Measurements from ENCODE around the gene TMEM88.

DNA sequence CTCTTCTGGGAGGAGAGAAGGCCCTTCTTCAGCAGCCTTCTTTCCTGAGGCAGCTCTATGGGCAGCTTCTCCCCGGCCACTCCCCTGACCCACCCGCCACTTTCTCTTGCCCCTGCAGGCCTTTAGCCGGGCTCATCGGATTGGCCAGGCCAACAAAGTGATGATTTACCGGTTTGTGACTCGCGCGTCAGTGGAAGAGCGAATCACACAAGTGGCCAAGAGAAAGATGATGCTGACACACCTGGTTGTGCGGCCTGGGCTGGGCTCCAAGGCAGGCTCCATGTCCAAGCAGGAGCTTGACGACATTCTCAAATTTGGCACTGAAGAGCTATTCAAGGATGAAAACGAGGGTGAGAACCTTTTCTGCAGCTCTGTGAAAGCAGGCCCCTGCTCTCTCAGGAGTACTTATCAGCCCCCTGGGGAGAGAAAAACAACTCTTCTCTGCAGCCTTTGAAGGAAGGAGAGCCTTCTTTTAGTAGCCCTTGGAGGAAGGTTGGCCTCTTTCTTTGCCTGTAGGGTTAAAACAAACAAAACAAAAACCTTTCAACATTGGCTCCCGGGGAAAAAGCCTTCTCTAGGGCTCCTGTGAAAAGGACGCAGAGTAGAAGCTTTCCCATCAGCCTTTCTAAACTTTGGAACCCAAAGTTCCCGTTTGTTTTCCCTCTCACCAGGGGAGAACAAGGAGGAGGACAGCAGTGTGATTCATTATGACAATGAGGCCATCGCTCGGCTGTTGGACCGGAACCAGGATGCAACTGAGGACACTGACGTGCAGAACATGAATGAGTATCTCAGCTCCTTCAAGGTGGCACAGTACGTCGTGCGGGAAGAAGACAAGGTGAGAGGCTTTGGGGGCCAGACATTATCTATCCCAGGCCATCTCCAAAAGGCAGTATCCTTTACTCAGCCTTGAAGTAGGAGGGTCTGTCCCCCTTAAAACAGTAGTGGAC, 48.6 kb downstream of the TMEM88 start:
- TF ChIP-seq CTCF (IDR thresholded peaks at IDR 0.05; ENCODE audit: poor library complexity) (no peak), EZH2phosphoT487 (IDR thresholded peaks at IDR 0.05; ENCODE audit: low read depth, severe bottlenecking, unreplicated experiment) (no peak)

Measured in hepatocyte (in vitro differentiated cells).